ENCODE data around the gene CDH22. TPM values are rescaled to one million over a fixed set of nuclear protein-coding genes. Genes with fewer than 3 reads are reported as not detected.

CDH22 gene
- total and polyA plus RNA-seq, 10 of the 15 experiments (the other 5 are each of a cell fraction or from before 2014, with no cell fraction given) = not detected

GRCh38 chr20:46286382-46286781 lies 21.9 kb downstream of the CDH22 start:
- ChIA-PET POLR2A (no interaction called here), CTCF (interaction anchor here (0.5 to 1.7 kb wide), 4 partner anchors 18 to 122 kb away, joined by 3 to 5 read pairs (median 3); no protein-coding TSS in a partner anchor), RAD21 (ENCODE audit: unreplicated experiment) (no interaction called here), SMC1A (ENCODE audit: uncharacterized antibody, unreplicated experiment) (no interaction called here)
- no TSS peak for BruUV-seq (replicated peaks)
- H4K20me1 ChIP-seq (ENCODE audit: control insufficient read depth, insufficient read depth) = no peaks in the 10 kb centered on the region
- H3K4me3 ChIP-seq = no peak overlapping the region
- H2AFZ ChIP-seq (ENCODE audit: control insufficient read depth, low read depth, low read length) = no peak overlapping the region
- no peak for ATAC-seq
- H3K4me1 ChIP-seq (ENCODE audit: control insufficient read depth, insufficient read depth, low read length) = no peaks in the 10 kb centered on the region
- no peak overlapping the region for H3K27ac ChIP-seq (ENCODE audit: control insufficient read depth, insufficient read depth)
- FAIRE-seq = no peak
- no peaks in the 10 kb centered on the region for H3K36me3 ChIP-seq (ENCODE audit: control insufficient read depth in 2 of 2, insufficient read depth in 2 of 2, low read length in 1 of 2)
- 67% methylated on average over 13 of the region's 13 CpGs for WGBS (ENCODE audit: insufficient coverage, insufficient replicate concordance, low lambda C conversion rate, missing lambda C conversion rate)
- no peaks in the 10 kb centered on the region for H3K79me2 ChIP-seq (ENCODE audit: control insufficient read depth, insufficient read depth, low read length)
- no peak overlapping the region for H3K9ac ChIP-seq (ENCODE audit: control insufficient read depth, insufficient read depth, low read length)
- intact Hi-C loops (cut with micrococcal nuclease; ENCODE audit: unreplicated experiment) = no loop called here
- peaks cover 4 to 5% of the 10 kb centered on the region in 2 experiments; a peak in 3 of 4 replicates for H3K27me3 ChIP-seq (replicated peaks in 1 of 2; ENCODE audit: control insufficient read depth in 2 of 2, insufficient read depth in 2 of 2, low read length in 1 of 2)
- in situ Hi-C loops (cut with MboI) = no loop called here
- TF ChIP-seq BCLAF1 (IDR thresholded peaks at IDR 0.05) = no peak
- no peak for TF ChIP-seq ZBTB40 (IDR thresholded peaks at IDR 0.05; ENCODE audit: borderline replicate concordance)
- TF ChIP-seq SMARCA5 (IDR thresholded peaks at IDR 0.05) = no peak
- no peak for TF ChIP-seq STAT3 (IDR thresholded peaks at IDR 0.05; ENCODE audit: low read depth, low read length)
- TF ChIP-seq RB1 (IDR thresholded peaks at IDR 0.05; ENCODE audit: borderline replicate concordance) = no peak
- no peak for TF ChIP-seq RELA (IDR thresholded peaks at IDR 0.05; ENCODE audit: borderline replicate concordance, partially characterized antibody)
- no peak for TF ChIP-seq POLR2AphosphoS2 (IDR thresholded peaks at IDR 0.05; ENCODE audit: low read depth, low read length)
- no peak for TF ChIP-seq RAD51 (IDR thresholded peaks at IDR 0.05)
- no peak for TF ChIP-seq POLR2A (IDR thresholded peaks at IDR 0.05; ENCODE audit: low read depth, low read length)
- TF ChIP-seq USF2 (IDR thresholded peaks at IDR 0.05; ENCODE audit: borderline replicate concordance, low read depth, low read length) = no peak
- no peak for TF ChIP-seq SUZ12 (IDR thresholded peaks at IDR 0.05; ENCODE audit: unreplicated experiment)
- TF ChIP-seq FOXK2 (IDR thresholded peaks at IDR 0.05) = no peak
- H3K4me2 ChIP-seq (ENCODE audit: control insufficient read depth, insufficient read depth) = no peak overlapping the region
- DNase-seq (ENCODE audit: low read depth, low spot score) = no peak
- no peaks in the 10 kb centered on the region for H3K9me3 ChIP-seq (replicated peaks; ENCODE audit: control insufficient read depth, insufficient read depth, low read length)

Measured in GM12878 (cell line).